H1 (cell line): ENCODE measurements around the gene COMMD1. TPM values are rescaled to one million over a fixed set of nuclear protein-coding genes. Genes with fewer than 3 reads are reported as not detected.

Experiments
- ATF2 ChIP-seq: IDR thresholded peaks from 2 replicates; pipeline ENCODE4 v1.6.1; 2012; ENCODE audit warnings: low read length, inconsistent platforms
- KDM1A ChIP-seq: fragments of 200-600, 300-600 bp; sonication (generic); IDR thresholded peaks from 2 replicates; pipeline ENCODE4 v1.7.1; 2016; ENCODE audit warnings: mild to moderate bottlenecking, low read length, borderline replicate concordance
- MAX ChIP-seq: IDR thresholded peaks from 2 replicates; pipeline ENCODE4 v1.6.1; 2012; ENCODE audit warnings: inconsistent platforms
- RBBP5 ChIP-seq: IDR thresholded peaks from 2 replicates; pipeline ENCODE4 v1.7.1; 2012; ENCODE audit warnings: low read depth, mild to moderate bottlenecking, inconsistent platforms, low read length, moderate library complexity, borderline replicate concordance
- RXRA ChIP-seq: IDR thresholded peaks from 2 replicates; pipeline ENCODE4 v1.6.1; 2011; ENCODE audit warnings: low read depth, mild to moderate bottlenecking, low read length, moderate library complexity; ENCODE audit not compliant: insufficient read depth
- SIRT6 ChIP-seq: IDR thresholded peaks from one replicate; pipeline ENCODE4 v1.7.1; 2012; ENCODE audit warnings: low read length, inconsistent platforms
- SP1 ChIP-seq: IDR thresholded peaks from 2 replicates; pipeline ENCODE4 v1.6.1; 2011; ENCODE audit warnings: low read depth, low read length
- polyA plus RNA-seq, 7 experiments: library from polyadenylated mRNA; depleted of rRNA in 3 of 7; stranded (reverse) in 5 of 7; unstranded in 2 of 7; fragments of >200 nt in 5 of 7; fragments of 200-250 nt in 2 of 7; gene quantifications; 1 replicate in 5 of 7; 2 replicates in 1 of 7; 4 replicates in 1 of 7; pipeline versions ENCODE4 v1.2.1 to v1.2.3, GENCODE V29; 2011 to 2013; ENCODE audit warnings: missing spikeins in 2 of 7, mixed read lengths in 2 of 7
- total RNA-seq: library from RNA; stranded (reverse); fragmentation: NEBNext Ultra II Directional; extraction: Animal tissue kit (Norgen Biotek cat#: 25700); gene quantifications from 2 replicates; pipeline ENCODE4 v1.2.1, GENCODE V29; 2021

The COMMD1 gene
- total and polyA plus RNA-seq, 2 of the 8 experiments (the other 6 are each of a cell fraction or from before 2014, with no cell fraction given), result 23.5 to 28.3 TPM

- TF ChIP-seq ATF2, result no peak
- TF ChIP-seq RXRA, result no peak
- TF ChIP-seq KDM1A, result no peak
- TF ChIP-seq SIRT6, result no peak
- no peak for TF ChIP-seq RBBP5
- TF ChIP-seq MAX, result no peak
- TF ChIP-seq SP1, result no peak
These were observed 22.6 kb upstream of the COMMD1 start (continued) for GRCh38 chr2:61882850-61883249.
